SHP77 (cell line): ENCODE data around the gene FES.
A peak's percentile ranks its signal among the peaks of the same experiment; 100 is the strongest.

ENCODE experiments used
- DNase-seq, 2 experiments: peaks; one replicate each; lab custom pipeline; 2025; lab: John Stamatoyannopoulos, UW

FES gene

DNA sequence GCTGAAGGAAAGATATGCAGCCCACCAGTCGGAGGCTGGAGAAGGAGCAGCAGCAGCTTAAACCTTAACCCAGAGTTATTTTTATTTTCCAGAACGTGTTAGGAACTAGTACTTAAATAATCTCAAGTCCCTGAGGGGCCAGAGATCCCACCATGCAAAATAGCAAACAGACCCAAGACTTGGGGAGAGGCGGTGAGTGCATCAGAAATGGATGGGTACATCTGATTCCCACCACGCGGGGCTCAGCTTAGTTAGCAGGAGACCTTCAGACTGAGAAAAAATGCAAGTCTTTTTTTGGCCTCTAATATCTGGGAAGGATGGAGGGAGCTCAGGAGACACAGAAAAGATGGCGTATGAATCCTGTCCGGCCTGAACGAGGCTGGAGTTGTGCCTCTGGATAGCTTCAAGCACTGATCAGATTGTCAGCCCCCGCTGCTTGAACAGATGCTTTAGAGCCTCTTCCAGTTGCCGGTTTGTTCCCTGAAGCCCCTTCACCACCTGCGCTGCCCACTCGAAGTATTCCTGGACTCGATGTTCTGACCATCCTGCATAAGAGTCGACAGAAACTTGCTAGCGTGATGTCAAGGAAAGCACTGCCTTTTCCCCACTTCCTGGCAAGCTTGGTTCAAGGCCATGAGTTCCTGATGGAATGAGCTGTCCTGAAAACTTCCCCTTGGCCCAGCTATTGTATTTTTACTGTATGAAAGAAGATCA lies 46.7 kb downstream of the FES start:
- DNase-seq: no peak

GRCh38 chr15:90931575-90931827 lies 47.2 kb downstream of the FES start:
- DNase-seq: no peak

DNA sequence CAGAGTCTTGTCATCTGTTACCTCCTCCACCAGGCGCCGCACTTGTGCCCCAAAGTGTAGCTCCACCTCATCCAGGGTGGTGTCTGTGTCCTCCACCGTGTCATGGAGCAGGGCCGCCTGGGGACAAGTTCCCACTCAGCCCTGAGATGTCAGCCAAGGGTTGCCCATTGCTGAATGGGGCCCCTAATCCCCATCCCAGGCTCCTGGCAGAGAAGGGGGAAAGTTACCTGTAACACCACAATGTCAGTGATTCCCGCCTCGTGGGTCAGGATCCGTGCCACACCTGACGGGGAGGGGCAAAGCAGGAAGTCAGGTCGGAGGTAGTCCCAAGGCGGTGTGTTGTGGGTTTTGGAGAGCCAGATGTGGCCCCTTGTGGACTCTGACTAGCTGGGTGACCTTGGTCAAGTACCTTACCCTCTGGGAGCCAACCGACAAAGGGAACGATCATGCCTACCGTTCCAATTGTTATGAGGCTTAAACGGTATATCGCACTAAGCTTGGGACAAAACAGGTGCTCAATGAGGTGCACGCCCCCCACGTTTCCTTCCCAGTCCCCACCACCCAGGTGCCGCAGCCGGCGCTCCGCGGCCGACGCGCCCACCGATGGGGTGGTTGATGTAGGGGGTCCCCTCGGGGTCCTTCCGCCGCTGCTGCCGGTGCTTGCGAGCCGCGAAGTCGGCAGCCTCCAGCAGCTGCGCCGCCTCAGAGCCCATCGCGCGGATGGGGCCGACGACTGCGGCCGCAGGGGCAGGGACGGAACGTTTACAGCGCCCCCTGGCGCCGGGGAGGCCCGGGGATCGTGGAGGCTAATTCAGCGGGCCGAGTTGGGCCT lies 47.7 kb downstream of the FES start, which contains the start of gene HDDC3:
TSS of gene HDDC3 (minus strand) at position 722 of the 832 bp plus-strand sequence. CDS start at position 713, 9 bp downstream.
- DNase-seq: peak; percentile 83 to 91

GRCh38 chr15:90932660-90932991 lies 48.3 kb downstream of the FES start:
- DNase-seq: no peak

DNA sequence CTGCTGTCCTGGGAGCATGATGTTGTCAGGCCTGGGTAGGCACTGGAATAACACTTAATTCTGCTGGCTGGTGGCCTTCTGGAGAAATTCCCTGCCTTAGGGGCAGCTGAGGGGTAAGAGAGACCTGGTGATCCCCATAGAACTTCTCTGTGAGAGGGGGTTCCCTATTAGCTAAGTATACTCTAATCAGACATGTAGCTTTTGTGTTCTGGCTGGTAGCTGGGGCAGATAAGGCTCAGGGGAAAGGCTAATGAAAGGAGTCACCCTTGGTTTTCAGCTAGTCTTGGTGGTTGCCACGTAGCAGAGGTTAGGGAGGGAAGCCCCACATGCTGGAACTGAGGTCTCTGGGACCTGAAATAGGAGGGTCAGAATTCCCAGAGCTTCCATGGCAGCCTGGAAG lies 49.0 kb downstream of the FES start:
- DNase-seq: no peak

DNA sequence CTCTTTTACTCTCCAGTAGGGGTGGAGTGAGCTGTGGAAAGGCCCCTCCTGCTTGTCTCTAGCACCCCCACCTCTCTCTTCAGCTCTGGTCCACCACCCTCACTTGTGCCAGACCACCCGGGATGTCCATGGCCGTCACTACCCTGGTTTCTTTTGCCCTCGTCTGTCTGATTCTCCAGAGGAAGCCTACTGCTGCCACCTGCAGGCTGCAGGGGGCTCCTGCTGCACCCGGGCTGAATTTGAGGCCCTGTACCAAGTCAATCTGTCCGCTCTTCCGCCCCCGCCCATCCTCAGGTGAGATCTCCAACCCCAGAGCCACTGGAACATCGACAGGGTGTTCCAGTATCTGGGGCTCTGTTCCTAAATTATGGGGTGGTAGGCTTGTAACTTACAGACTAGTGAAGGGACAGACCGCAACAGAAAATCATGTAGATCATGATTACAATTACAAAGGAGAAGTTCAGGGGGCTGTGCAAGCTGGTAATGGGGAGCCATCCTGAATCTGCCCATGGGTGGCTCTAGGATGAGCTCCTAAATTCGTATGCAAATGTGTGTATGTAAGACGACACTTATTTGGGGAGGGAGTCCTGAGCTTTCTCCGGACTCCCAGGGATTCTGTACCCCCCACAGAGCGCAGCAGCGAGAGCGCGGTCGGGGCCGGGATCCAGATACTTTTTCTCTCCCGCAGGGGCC lies 50.1 kb downstream of the FES start:
- peak; percentile 82 to 90 for DNase-seq

- peak; percentile 72 to 86 for DNase-seq
Observed at GRCh38 chr15:90934949-90935751, 50.8 kb downstream of the FES start, which contains the start of gene UNC45A. UNC45A (plus strand) TSS chr15:90935285; CDS start chr15:90935325, 40 bp downstream.

DNA sequence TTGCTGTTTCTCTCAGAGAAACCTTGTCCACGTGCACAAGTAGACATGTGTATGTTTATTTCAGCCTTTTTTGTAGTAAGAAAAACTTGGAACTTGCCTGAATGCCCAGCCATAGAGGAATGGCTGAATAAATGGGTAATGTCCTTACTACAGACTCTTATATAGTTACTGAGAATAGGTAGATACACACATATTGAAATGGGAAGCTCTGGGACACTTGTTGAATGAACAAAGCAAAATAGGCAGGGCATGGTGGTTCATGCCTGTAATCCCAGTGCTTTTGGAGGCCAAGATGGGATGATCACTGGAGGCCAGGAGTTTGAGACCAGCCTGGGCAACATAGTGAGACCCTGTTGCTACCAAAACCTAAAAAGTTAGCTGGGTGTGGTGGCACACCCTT lies 52.5 kb downstream of the FES start:
- no peak for DNase-seq

- DNase-seq: no peak
Observed at GRCh38 chr15:90938261-90938660, 54.0 kb downstream of the FES start.

GRCh38 chr15:90939756-90940155 lies 55.5 kb downstream of the FES start:
- no peak for DNase-seq

GRCh38 chr15:90941038-90941437 lies 56.7 kb downstream of the FES start:
- DNase-seq: no peak

DNA sequence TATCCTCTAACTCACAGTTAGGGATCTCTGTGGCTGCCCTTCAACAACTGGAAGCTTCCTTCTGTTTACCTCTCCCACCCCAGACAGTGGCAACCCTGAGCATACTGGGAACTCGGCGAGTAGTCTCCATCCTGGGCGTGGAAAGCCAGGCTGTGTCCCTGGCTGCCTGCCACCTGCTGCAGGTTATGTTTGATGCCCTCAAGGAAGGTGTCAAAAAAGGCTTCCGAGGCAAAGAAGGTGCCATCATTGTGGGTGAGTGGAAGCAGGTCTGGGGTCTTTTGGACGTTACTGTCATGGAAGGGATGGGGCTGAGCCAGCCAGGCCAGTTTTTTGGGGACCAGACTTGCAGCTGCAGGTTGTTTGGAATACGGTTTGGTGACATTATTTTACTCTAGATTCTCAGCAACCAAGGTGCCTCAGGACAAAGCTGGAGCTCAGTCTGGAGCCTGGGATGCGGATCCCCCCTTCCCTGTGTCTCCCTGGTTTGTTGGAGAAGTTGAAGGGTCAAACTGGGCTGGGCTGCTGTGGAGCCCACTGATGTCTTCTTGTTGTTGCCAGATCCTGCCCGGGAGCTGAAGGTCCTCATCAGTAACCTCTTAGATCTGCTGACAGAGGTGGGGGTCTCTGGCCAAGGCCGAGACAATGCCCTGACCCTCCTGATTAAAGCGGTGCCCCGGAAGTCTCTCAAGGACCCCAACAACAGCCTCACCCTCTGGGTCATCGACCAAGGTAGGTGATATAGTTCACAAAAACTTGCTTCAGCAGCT lies 58.2 kb downstream of the FES start:
- no peak for DNase-seq

DNA sequence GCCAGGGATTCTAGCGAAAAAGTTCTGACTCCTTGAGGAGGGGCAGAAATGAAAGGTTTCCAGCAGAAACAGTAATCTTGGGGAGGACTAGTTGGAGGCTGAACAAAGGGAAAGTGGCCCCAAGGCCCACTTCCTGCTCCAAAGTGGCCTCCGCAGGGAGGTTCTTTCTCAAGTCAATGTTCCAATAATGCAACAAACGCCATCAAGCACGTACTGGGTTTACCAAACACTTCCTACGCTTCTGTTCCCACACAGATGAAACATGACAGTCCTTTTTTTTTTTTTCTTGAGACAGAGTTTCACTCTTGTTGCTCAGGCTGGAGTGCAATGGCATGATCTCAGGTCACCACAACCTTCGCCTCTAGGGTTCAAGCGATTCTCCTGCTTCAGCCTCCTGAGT lies 60.8 kb downstream of the FES start:
- no peak for DNase-seq
